Activated T-cell treated with anti-CD3 and anti-CD28 coated beads for 48 hours (primary cell): ENCODE data around the gene SSH3.
"Not testable (repeated sequence)": the region's sequence is repeated elsewhere in the genome, so short reads cannot be mapped to it uniquely, and the experiment has no call there.

ENCODE experiments used
- DNase-seq: peaks from one replicate; pipeline ENCODE4 v3.0.0-alpha.2; 2020; ENCODE audit warnings: low read depth

Gene SSH3

GRCh38 chr11:67312187-67313021, 9.1 kb downstream of the SSH3 start:
- peak; percentile 19 for DNase-seq

GRCh38 chr11:67313125-67313890, 10.0 kb downstream of the SSH3 start:
- DNase-seq = no peak

GRCh38 chr11:67314218-67314617, 10.9 kb downstream of the SSH3 start:
- DNase-seq = no peak

- no peak for DNase-seq
Measured at GRCh38 chr11:67315325-67315909, 12.1 kb downstream of the SSH3 start.

- no peak for DNase-seq
Measured at GRCh38 chr11:67316882-67317204, 13.5 kb downstream of the SSH3 start.

GRCh38 chr11:67317205-67317887, 14.0 kb downstream of the SSH3 start:
- peak; percentile 97 for DNase-seq

- DNase-seq = no peak
Measured at GRCh38 chr11:67317888-67318555, 14.7 kb downstream of the SSH3 start.

GRCh38 chr11:67318876-67319275, 15.5 kb downstream of the SSH3 start:
- DNase-seq = not testable (repeated sequence)

- no peak for DNase-seq
Measured at GRCh38 chr11:67320011-67320410, 16.7 kb downstream of the SSH3 start.

GRCh38 chr11:67320691-67321090, 17.4 kb downstream of the SSH3 start:
- no peak for DNase-seq

GRCh38 chr11:67321313-67321871, 18.1 kb downstream of the SSH3 start:
- no peak for DNase-seq

- no peak for DNase-seq
Measured at GRCh38 chr11:67322049-67322448, 18.7 kb downstream of the SSH3 start.

GRCh38 chr11:67323526-67323925, 20.2 kb downstream of the SSH3 start:
- no peak for DNase-seq

- no peak for DNase-seq
Measured at GRCh38 chr11:67332081-67332691, 28.9 kb downstream of the SSH3 start.

GRCh38 chr11:67337257-67337656, 33.9 kb downstream of the SSH3 start:
- no peak for DNase-seq

GRCh38 chr11:67344264-67344663, 40.9 kb downstream of the SSH3 start:
- DNase-seq = no peak

GRCh38 chr11:67345247-67345919, 42.1 kb downstream of the SSH3 start:
- no peak for DNase-seq

- DNase-seq = no peak
Measured at GRCh38 chr11:67345920-67346819, 42.8 kb downstream of the SSH3 start.

GRCh38 chr11:67347964-67348749, 44.8 kb downstream of the SSH3 start:
- no peak for DNase-seq
